Naive thymus-derived CD8-positive, alpha-beta T cell (primary cell): Measurements from ENCODE around the gene PARVB. TPM values are rescaled to one million over a fixed set of nuclear protein-coding genes. Genes with fewer than 3 reads are reported as not detected.

ENCODE experiments used
- ATAC-seq, 2 donors: fragments of 150-1000 bp; cut with Tn5 transposase in 1 of 2; sonication (Bioruptor Pico), chemical (Tn5 transposase) in 1 of 2; 1 replicate in 1 of 2; 2 replicates in 1 of 2; pipeline ENCODE4 v1.10.0; 2021; ENCODE audit warnings: mild to moderate bottlenecking in 2 of 2, moderate library complexity in 2 of 2
- POLR2A ChIA-PET: fragments of 350-600 bp; sonication (Branson Sonifier 250); formaldehyde crosslinking; loops from one replicate; lab custom pipeline; 2021; ENCODE audit warnings: antibody characterized with exemption; lab: Charles Lee
- DNase-seq, 10 donors: peaks; one replicate each; pipeline versions ENCODE4 v3.0.0 to v3.0.0-alpha.2; 2020 to 2022
- H3K27ac Mint-ChIP-seq, 10 donors: one replicate each; pipeline ENCODE4 v1.8.0; 2020 to 2022; ENCODE audit warnings: mild to moderate bottlenecking in 10 of 10, mixed read lengths in 10 of 10, moderate library complexity in 4 of 10, inconsistent platforms in 1 of 10
- H3K27me3 Mint-ChIP-seq, 5 donors: one replicate each; pipeline ENCODE4 v1.8.0; 2021 to 2022; ENCODE audit warnings: mixed read lengths in 5 of 5
- H3K36me3 Mint-ChIP-seq, 3 donors: one replicate each; pipeline ENCODE4 v1.8.0; 2020 to 2022; ENCODE audit warnings: mixed read lengths in 3 of 3, mild to moderate bottlenecking in 2 of 3, inconsistent platforms in 1 of 3
- H3K4me1 Mint-ChIP-seq, 4 donors: one replicate each; pipeline ENCODE4 v1.8.0; 2021 to 2022; ENCODE audit warnings: mixed read lengths in 4 of 4
- H3K4me3 Mint-ChIP-seq, 10 donors: one replicate each; pipeline ENCODE4 v1.8.0; 2020 to 2022; ENCODE audit warnings: mild to moderate bottlenecking in 10 of 10, mixed read lengths in 10 of 10, moderate library complexity in 6 of 10, inconsistent platforms in 1 of 10
- H3K9me3 Mint-ChIP-seq, 9 donors: one replicate each; pipeline ENCODE4 v1.8.0; 2020 to 2022; ENCODE audit warnings: mixed read lengths in 9 of 9, mild to moderate bottlenecking in 3 of 9, inconsistent platforms in 1 of 9, moderate library complexity in 1 of 9
- polyA plus RNA-seq, 3 donors: library from polyadenylated mRNA; unstranded; fragments of 300-500 nt; fragmentation: Illumina TruSeq; gene quantifications; one replicate each; pipeline ENCODE4 v1.2.3, GENCODE V29; 2021
- total RNA-seq, 8 experiments: library from RNA in 2 of 8; stranded (reverse) in 2 of 8; gene quantifications; one replicate each; pipeline ENCODE4 v1.2.3 and lab custom pipeline; 2021 to 2026

The PARVB gene
- total and polyA plus RNA-seq, 5 experiments from 2014 or later, result 0.91 to 7.0 (median 6.9) TPM; not detected in 2

- Mint-ChIP-seq H3K36me3 (peaks cover 0 to 68% (median 21%) of the 10 kb centered on the region in 3 donors), H3K9me3 (no peaks in the 10 kb centered on the region), H3K27me3 (no peaks in the 10 kb centered on the region), H3K4me3 (peak overlapping the region in 1 of 10 donors; percentile 10), H3K27ac (peak overlapping the region in 7 of 10 donors; percentile 21 to 69 (median 41)), H3K4me1 (peaks cover 24 to 45% (median 31%) of the 10 kb centered on the region in 4 donors)
- DNase-seq (peak in 1 of 10 donors; percentile 59), ATAC-seq (no peak)
- POLR2A ChIA-PET, result interaction anchor here (0.7 kb wide), 1 partner anchor 17 kb away, joined by 3 read pairs; no protein-coding TSS in a partner anchor
Observed at GRCh38 chr22:44199866-44200265, 175.8 kb downstream of the PARVB start.

- ATAC-seq (no peak), DNase-seq (no peak)
- POLR2A ChIA-PET, result interaction anchor here (0.7 kb wide), 1 partner anchor 17 kb away, joined by 3 read pairs; no protein-coding TSS in a partner anchor
- Mint-ChIP-seq H3K4me1 (peaks cover 22 to 43% (median 28%) of the 10 kb centered on the region in 4 donors), H3K27ac (peak overlapping the region in 5 of 10 donors; percentile 25 to 93 (median 69)), H3K4me3 (no peak overlapping the region), H3K9me3 (no peaks in the 10 kb centered on the region), H3K27me3 (no peaks in the 10 kb centered on the region), H3K36me3 (peaks cover 0 to 66% (median 21%) of the 10 kb centered on the region in 3 donors)
Observed at GRCh38 chr22:44200451-44200850, 176.3 kb downstream of the PARVB start.

DNA sequence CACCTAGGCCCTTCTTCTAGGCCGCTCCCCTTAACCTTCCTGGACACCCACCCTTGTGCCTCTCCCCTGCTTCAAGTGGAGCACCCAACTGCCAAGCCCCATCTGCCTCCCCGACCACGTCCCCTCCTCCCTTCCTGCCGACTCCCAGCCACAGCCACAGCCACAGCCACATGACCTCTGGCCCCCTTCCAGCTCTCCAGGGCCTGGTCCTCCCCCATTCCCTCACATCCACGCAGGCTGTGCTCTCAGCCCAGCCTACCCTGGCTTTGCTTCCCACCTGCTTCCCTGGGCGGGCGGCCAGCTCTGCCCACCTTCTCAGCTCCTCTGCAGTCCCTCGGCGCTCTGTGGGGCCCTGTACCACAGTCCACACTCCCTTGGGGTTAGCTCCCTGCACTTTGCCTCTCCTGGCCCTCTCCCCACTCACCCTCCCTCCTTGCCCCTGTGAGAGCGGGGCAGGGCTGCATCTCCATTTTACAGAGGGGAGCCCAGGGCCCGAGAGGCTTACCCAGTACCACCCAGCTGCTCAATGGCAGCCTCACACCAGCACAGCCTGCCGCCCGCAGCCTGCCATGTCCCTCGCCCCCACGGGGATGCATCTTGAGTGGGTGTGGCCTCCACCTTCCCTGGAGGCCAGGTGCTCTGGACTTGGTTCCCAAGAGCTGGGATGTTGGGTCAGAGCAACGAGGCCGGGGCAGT, 176.9 kb downstream of the PARVB start:
- peak overlapping the region in 5 of 10 donors; percentile 25 to 93 (median 36) for H3K27ac Mint-ChIP-seq
- no peak overlapping the region for H3K4me3 Mint-ChIP-seq
- ATAC-seq (no peak), DNase-seq (peak in 1 of 10 donors; percentile 60)
- peaks cover 0 to 70% (median 21%) of the 10 kb centered on the region in 3 donors for H3K36me3 Mint-ChIP-seq
- H3K27me3 Mint-ChIP-seq, result no peaks in the 10 kb centered on the region
- POLR2A ChIA-PET, result no interaction called here
- peaks cover 22 to 46% (median 28%) of the 10 kb centered on the region in 4 donors for H3K4me1 Mint-ChIP-seq
- no peaks in the 10 kb centered on the region for H3K9me3 Mint-ChIP-seq

DNA sequence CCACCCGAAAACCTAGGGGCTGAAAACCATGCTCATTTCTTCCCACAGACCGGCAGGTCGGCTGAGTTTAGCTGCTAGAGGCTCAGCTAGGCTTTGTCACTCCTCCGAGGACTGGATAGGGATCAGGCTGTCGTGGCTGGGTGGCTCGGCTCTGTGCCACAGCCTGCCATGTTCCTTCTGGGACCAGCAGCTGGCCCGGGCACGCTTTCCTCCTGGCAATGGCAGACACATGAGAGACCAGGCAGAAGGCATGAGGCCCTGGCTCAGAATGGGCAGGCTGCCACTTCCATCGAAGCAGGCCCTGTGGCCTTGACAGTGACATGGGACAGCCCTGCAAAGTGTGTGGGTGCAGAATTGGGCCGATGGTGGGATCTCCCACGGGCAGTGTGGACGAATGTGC, 177.6 kb downstream of the PARVB start:
- Mint-ChIP-seq H3K36me3 (peaks cover 0 to 70% (median 23%) of the 10 kb centered on the region in 3 donors), H3K4me1 (peaks cover 22 to 47% (median 28%) of the 10 kb centered on the region in 4 donors), H3K27me3 (no peaks in the 10 kb centered on the region), H3K4me3 (no peak overlapping the region), H3K9me3 (no peaks in the 10 kb centered on the region), H3K27ac (peak overlapping the region in 2 of 10 donors; percentile 30 to 43)
- DNase-seq (peak in 1 of 10 donors; percentile 42), ATAC-seq (no peak)
- POLR2A ChIA-PET, result no interaction called here

- DNase-seq (peak in 1 of 10 donors; percentile 42), ATAC-seq (no peak)
- Mint-ChIP-seq H3K27me3 (no peaks in the 10 kb centered on the region), H3K27ac (peak overlapping the region in 1 of 10 donors; percentile 43), H3K4me3 (no peak overlapping the region), H3K9me3 (no peaks in the 10 kb centered on the region), H3K4me1 (peaks cover 22 to 45% (median 28%) of the 10 kb centered on the region in 4 donors), H3K36me3 (peaks cover 0 to 68% (median 23%) of the 10 kb centered on the region in 3 donors)
- POLR2A ChIA-PET, result no interaction called here
Observed at GRCh38 chr22:44202261-44202789, 178.2 kb downstream of the PARVB start.

GRCh38 chr22:44203203-44203602, 179.1 kb downstream of the PARVB start:
- Mint-ChIP-seq H3K4me1 (peaks cover 26 to 42% (median 31%) of the 10 kb centered on the region in 4 donors), H3K4me3 (no peak overlapping the region), H3K27ac (peak overlapping the region in 4 of 10 donors; percentile 8 to 59 (median 14)), H3K27me3 (no peaks in the 10 kb centered on the region), H3K36me3 (peaks cover 0 to 59% (median 20%) of the 10 kb centered on the region in 3 donors), H3K9me3 (no peaks in the 10 kb centered on the region)
- ATAC-seq (no peak), DNase-seq (no peak)
- POLR2A ChIA-PET, result no interaction called here

- Mint-ChIP-seq H3K36me3 (peaks cover 12 to 51% (median 19%) of the 10 kb centered on the region in 3 donors), H3K27me3 (no peaks in the 10 kb centered on the region), H3K27ac (peak overlapping the region in 4 of 10 donors; percentile 20 to 88 (median 52)), H3K9me3 (peaks cover 0 to 14% (median 8%) of the 10 kb centered on the region in 9 donors), H3K4me3 (peak overlapping the region in 1 of 10 donors; percentile 20), H3K4me1 (peaks cover 17 to 31% (median 26%) of the 10 kb centered on the region in 4 donors)
- ATAC-seq, result no peak
- DNase-seq, result peak in 1 of 10 donors; percentile 35
- POLR2A ChIA-PET, result interaction anchor here (0.6 kb wide), 1 partner anchor 15 kb away, joined by 3 read pairs; no protein-coding TSS in a partner anchor
Observed at GRCh38 chr22:44204739-44205515, 180.8 kb downstream of the PARVB start.

DNA sequence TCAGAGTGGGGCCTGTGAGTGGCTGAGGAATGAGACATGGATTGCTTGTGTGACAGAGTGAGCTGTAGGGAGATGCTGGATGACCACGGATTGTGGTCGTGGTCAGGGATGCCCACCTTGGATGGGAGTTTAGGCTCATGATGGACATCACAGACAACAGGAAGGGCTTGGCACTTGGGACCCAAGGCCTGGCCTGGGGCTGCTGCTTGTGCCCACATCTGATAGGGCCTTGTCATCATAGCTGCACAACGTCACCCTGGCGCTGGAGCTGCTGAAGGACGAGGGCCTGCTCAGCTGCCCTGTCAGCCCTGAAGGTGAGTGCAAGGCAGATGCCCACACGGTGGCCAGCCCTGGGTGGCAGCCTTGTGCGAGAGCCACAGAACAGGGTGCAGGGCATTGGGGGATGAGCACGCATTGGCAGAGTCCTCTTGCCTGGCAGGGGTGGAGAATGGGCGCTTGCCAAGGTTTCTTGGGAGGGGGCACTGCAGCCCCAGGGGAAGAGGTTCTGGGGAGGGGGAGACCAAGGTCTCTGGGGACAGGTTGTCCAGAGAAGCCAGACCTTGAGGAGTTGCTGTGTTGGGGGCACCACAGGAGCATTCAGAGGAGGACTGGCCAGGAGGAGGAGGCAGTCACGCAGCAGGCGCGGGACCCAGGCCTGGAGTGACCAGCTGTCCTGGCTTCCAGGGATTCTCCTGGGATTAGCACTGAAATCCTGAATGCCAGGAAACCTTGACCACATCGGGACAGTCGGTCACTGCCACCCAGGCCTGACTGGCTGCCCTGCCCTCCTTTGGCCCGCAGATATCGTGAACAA, 181.6 kb downstream of the PARVB start:
- peaks cover 13 to 32% (median 18%) of the 10 kb centered on the region in 4 donors for H3K4me1 Mint-ChIP-seq
- ATAC-seq (no peak), DNase-seq (peak in 1 of 10 donors; percentile 13)
- peaks cover 18 to 49% (median 23%) of the 10 kb centered on the region in 3 donors for H3K36me3 Mint-ChIP-seq
- H3K4me3 Mint-ChIP-seq, result no peak overlapping the region
- peaks cover 0 to 18% (median 11%) of the 10 kb centered on the region in 9 donors for H3K9me3 Mint-ChIP-seq
- no peaks in the 10 kb centered on the region for H3K27me3 Mint-ChIP-seq
- POLR2A ChIA-PET, result no interaction called here
- peak overlapping the region in 2 of 10 donors; percentile 56 to 71 for H3K27ac Mint-ChIP-seq

GRCh38 chr22:44206330-44206645, 182.2 kb downstream of the PARVB start:
- Mint-ChIP-seq H3K27me3 (no peaks in the 10 kb centered on the region), H3K36me3 (peaks cover 23 to 47% (median 27%) of the 10 kb centered on the region in 3 donors), H3K4me3 (no peak overlapping the region), H3K4me1 (peaks cover 9 to 32% (median 16%) of the 10 kb centered on the region in 4 donors), H3K9me3 (peaks cover 0 to 23% (median 13%) of the 10 kb centered on the region in 9 donors), H3K27ac (peak overlapping the region in 2 of 10 donors; percentile 27 to 71)
- DNase-seq (no peak), ATAC-seq (no peak)
- POLR2A ChIA-PET, result no interaction called here

DNA sequence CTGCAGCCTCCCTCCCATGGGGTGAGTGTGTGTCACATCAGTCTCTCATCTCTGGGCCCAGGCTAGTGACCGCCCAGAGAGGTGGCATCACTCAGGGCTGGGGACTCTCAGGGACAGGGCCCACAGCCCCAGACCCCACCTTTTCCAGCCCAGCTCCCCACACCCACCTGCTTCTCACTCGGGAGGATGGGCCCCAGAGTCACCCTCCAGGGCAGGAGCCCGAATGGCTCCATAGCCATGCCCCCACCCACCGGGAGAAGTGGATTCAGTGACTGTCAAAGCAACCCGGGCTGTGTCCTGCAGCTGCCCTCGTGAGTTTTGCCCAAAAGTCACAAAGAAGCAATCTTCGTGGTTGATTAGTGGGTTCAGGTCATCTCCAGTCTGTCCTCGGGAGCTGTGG, 182.6 kb downstream of the PARVB start:
- Mint-ChIP-seq H3K27me3 (no peaks in the 10 kb centered on the region), H3K9me3 (peaks cover 0 to 25% (median 13%) of the 10 kb centered on the region in 9 donors), H3K36me3 (peaks cover 24 to 45% (median 28%) of the 10 kb centered on the region in 3 donors), H3K4me3 (no peak overlapping the region), H3K27ac (peak overlapping the region in 4 of 10 donors; percentile 3 to 31 (median 28)), H3K4me1 (peaks cover 13 to 32% (median 17%) of the 10 kb centered on the region in 4 donors)
- DNase-seq (no peak), ATAC-seq (no peak)
- POLR2A ChIA-PET, result no interaction called here

DNA sequence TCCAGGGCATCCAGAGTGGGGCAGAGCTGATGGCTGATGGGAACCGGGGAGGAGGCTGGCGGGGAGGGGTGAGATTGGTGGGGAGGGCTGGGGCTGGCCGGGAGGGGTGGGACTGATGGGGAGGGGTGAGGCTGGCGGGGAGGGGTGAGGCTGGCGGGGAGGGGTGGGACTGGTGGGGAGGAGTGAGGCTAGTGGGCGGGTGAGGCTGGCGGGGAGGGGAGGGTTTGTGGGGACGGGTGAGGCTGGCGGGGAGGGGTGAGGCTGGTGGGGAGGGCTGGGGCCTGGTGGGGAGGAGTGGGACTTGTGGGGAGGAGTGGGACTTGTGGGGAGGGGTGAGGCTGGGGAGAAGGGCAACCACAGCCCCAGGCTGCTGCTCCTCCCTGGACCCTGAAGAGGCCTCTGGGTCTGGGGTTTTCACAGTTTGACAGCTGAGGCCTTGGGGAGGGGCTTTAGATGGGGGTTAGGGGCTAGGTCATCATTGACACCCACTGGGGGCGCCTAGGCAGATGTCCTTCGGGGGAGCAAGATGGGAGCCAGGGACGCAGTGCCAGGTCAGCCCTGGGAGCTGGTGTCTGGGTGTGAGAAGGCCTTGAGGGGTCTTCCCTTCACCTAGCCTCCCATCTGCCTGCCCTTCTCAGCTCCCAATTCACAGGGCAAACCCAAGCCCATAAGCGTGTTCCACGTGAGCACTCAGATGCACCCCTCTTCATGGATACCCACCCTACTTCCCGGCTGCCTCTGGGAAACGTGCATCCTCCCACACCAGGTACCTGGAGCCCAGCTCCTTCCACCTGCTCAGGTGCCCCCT, 183.3 kb downstream of the PARVB start:
- Mint-ChIP-seq H3K4me1 (peaks cover 13 to 32% (median 17%) of the 10 kb centered on the region in 4 donors), H3K9me3 (peaks cover 0 to 25% (median 13%) of the 10 kb centered on the region in 9 donors), H3K4me3 (no peak overlapping the region), H3K27ac (peak overlapping the region in 4 of 10 donors; percentile 51 to 95 (median 56)), H3K36me3 (peaks cover 24 to 39% (median 32%) of the 10 kb centered on the region in 3 donors), H3K27me3 (no peaks in the 10 kb centered on the region)
- ATAC-seq (peak in 1 of 2 donors; percentile 17), DNase-seq (no peak)
- POLR2A ChIA-PET, result no interaction called here
